Astrocyte (in vitro differentiated cells and primary cell): ENCODE results near the gene TGFBRAP1. TPM values are rescaled to one million over a fixed set of nuclear protein-coding genes. Genes with fewer than 3 reads are reported as not detected.
A peak's percentile ranks its signal among the peaks of the same experiment; 100 is the strongest.

Experiments used
- DNase-seq: peaks from one replicate; pipeline ENCODE4 v3.0.0-alpha.2; 2010; ENCODE audit warnings: low read depth
- FAIRE-seq: peaks from 2 replicates; lab custom pipeline; 2011; peaks lifted over from hg19 to GRCh38; lab: Jason Lieb, UNC
- H2AFZ ChIP-seq: 2 replicates; pipeline ENCODE4 v1.6.0; 2012; ENCODE audit warnings: low read depth, low read length, inconsistent platforms
- H3K27ac ChIP-seq: 2 replicates; pipeline ENCODE4 v1.5.1; 2011; ENCODE audit warnings: low read depth, low read length, inconsistent platforms
- H3K27me3 ChIP-seq: 2 replicates; pipeline ENCODE4 v1.6.0; 2011; ENCODE audit warnings: low read length, inconsistent platforms; ENCODE audit not compliant: insufficient read depth
- H3K36me3 ChIP-seq: 2 replicates; pipeline ENCODE4 v1.5.1; 2011; ENCODE audit warnings: low read length, inconsistent platforms; ENCODE audit not compliant: insufficient read depth
- H3K4me1 ChIP-seq: 2 replicates; pipeline ENCODE4 v1.5.1; 2011; ENCODE audit warnings: low read length, inconsistent platforms; ENCODE audit not compliant: insufficient read depth
- H3K4me2 ChIP-seq: 2 replicates; pipeline ENCODE4 v1.6.0; 2012; ENCODE audit warnings: low read length, inconsistent platforms
- H3K4me3 ChIP-seq: 2 replicates; pipeline ENCODE4 v1.5.1; 2011; ENCODE audit warnings: low read depth, mild to moderate bottlenecking, low read length, inconsistent platforms; ENCODE audit not compliant: insufficient read depth
- H3K79me2 ChIP-seq: 2 replicates; pipeline ENCODE4 v1.6.0; 2012; ENCODE audit warnings: mild to moderate bottlenecking, low read length, inconsistent platforms; ENCODE audit not compliant: insufficient read depth
- H3K9ac ChIP-seq: 2 replicates; pipeline ENCODE4 v1.6.0; 2012; ENCODE audit warnings: mild to moderate bottlenecking, low read length, inconsistent platforms
- H3K9me3 ChIP-seq: 2 replicates; pipeline ENCODE4 v1.5.1; 2012; ENCODE audit warnings: low read depth, mild to moderate bottlenecking, low read length, inconsistent platforms; ENCODE audit not compliant: insufficient read depth
- H4K20me1 ChIP-seq: 2 replicates; pipeline ENCODE4 v1.6.0; 2012; ENCODE audit warnings: low read length, inconsistent platforms; ENCODE audit not compliant: insufficient read depth
- H3K27ac Mint-ChIP-seq: one replicate; pipeline ENCODE4 v1.8.0; 2021; ENCODE audit warnings: mild to moderate bottlenecking, mixed read lengths; ENCODE audit not compliant: unreplicated experiment
- H3K27me3 Mint-ChIP-seq: one replicate; pipeline ENCODE4 v1.8.0; 2021; ENCODE audit warnings: low read depth, mixed read lengths; ENCODE audit not compliant: unreplicated experiment
- H3K36me3 Mint-ChIP-seq: one replicate; pipeline ENCODE4 v1.8.0; 2021; ENCODE audit warnings: low read depth, mixed read lengths; ENCODE audit not compliant: unreplicated experiment
- H3K4me1 Mint-ChIP-seq: one replicate; pipeline ENCODE4 v1.8.0; 2021; ENCODE audit warnings: low read depth, mixed read lengths; ENCODE audit not compliant: unreplicated experiment
- H3K4me3 Mint-ChIP-seq: one replicate; pipeline ENCODE4 v1.8.0; 2021; ENCODE audit warnings: mild to moderate bottlenecking, moderate library complexity, mixed read lengths; ENCODE audit not compliant: unreplicated experiment
- H3K9me3 Mint-ChIP-seq: one replicate; pipeline ENCODE4 v1.8.0; 2021; ENCODE audit warnings: mild to moderate bottlenecking, mixed read lengths; ENCODE audit not compliant: unreplicated experiment
- CTCF ChIP-seq: IDR thresholded peaks from 2 replicates; pipeline ENCODE4 v1.5.1; 2011; ENCODE audit warnings: low read depth, mild to moderate bottlenecking, inconsistent platforms, low read length, moderate library complexity; ENCODE audit not compliant: insufficient read depth
- EZH2 ChIP-seq: IDR thresholded peaks from 2 replicates; pipeline ENCODE4 v1.6.1; 2012; ENCODE audit warnings: mild to moderate bottlenecking, low read length, inconsistent platforms; ENCODE audit not compliant: insufficient read depth
- total RNA-seq: library from RNA; stranded (reverse); gene quantifications from 2 replicates; pipeline ENCODE4 v1.2.1, GENCODE V29; 2021

The TGFBRAP1 gene
- total RNA-seq, 1 donor from 2014 or later, result 25.1 TPM

GRCh38 chr2:105365206-105365605 is 35.7 kb upstream of the TGFBRAP1 start:
- peaks cover 37% of the 10 kb centered on the region for H3K36me3 Mint-ChIP-seq

GRCh38 chr2:105364436-105365139 is 35.1 kb upstream of the TGFBRAP1 start:
- Histone ChIP-seq H3K9ac (peak overlapping the region; percentile 25), H2AFZ (no peak overlapping the region), H3K4me1 (no peaks in the 10 kb centered on the region), H3K36me3 (peaks cover 85% of the 10 kb centered on the region), H3K79me2 (peaks cover 48% of the 10 kb centered on the region), H4K20me1 (peaks cover 92% of the 10 kb centered on the region), H3K27ac (no peak overlapping the region), H3K9me3 (no peaks in the 10 kb centered on the region), H3K4me3 (no peak overlapping the region), H3K27me3 (no peaks in the 10 kb centered on the region), H3K4me2 (no peak overlapping the region)
- Mint-ChIP-seq H3K27ac (no peak overlapping the region), H3K4me3 (no peak overlapping the region), H3K36me3 (peaks cover 35% of the 10 kb centered on the region), H3K27me3 (no peaks in the 10 kb centered on the region), H3K9me3 (no peaks in the 10 kb centered on the region), H3K4me1 (peaks cover 3% of the 10 kb centered on the region)
- FAIRE-seq (no peak), DNase-seq (peak; percentile 55)
- TF ChIP-seq CTCF, result no peak

More at GRCh38 chr2:105365206-105365605, 35.7 kb upstream of the TGFBRAP1 start:
- Histone ChIP-seq H3K27ac (no peak overlapping the region), H2AFZ (no peak overlapping the region), H3K4me1 (peaks cover 4% of the 10 kb centered on the region), H3K4me2 (no peak overlapping the region), H3K79me2 (peaks cover 49% of the 10 kb centered on the region), H3K9me3 (no peaks in the 10 kb centered on the region), H3K36me3 (peaks cover 83% of the 10 kb centered on the region), H4K20me1 (peaks cover 95% of the 10 kb centered on the region), H3K9ac (peak overlapping the region; percentile 25), H3K27me3 (no peaks in the 10 kb centered on the region), H3K4me3 (no peak overlapping the region)
- H3K27ac Mint-ChIP-seq, result peak overlapping the region; percentile 71
- no peak for TF ChIP-seq CTCF
- TF ChIP-seq EZH2, result no peak
- no peaks in the 10 kb centered on the region for H3K27me3 Mint-ChIP-seq
- H3K9me3 Mint-ChIP-seq, result no peaks in the 10 kb centered on the region
- no peak for DNase-seq
- H3K4me1 Mint-ChIP-seq, result peaks cover 6% of the 10 kb centered on the region
- no peak for FAIRE-seq
- no peak overlapping the region for H3K4me3 Mint-ChIP-seq
